IPS-11a (cell line): Measurements from ENCODE around the gene PCDHGC3.
"Not testable (repeated sequence)": the region's sequence is repeated elsewhere in the genome, so short reads cannot be mapped to it uniquely, and the experiment has no call there.

Experiments used
- H3K4me3 ChIP-seq: one replicate; pipeline ENCODE4 v1.5.1; 2013; ENCODE audit warnings: low read depth, low read length, control low read depth

PCDHGC3 gene

GRCh38 chr5:141475625-141476131, at the start of gene PCDHGC3:
PCDHGC3 (plus strand) TSS chr5:141475966; CDS start chr5:141476117, 151 bp downstream.
- peak within 1 kb of the TSS; percentile 17 for H3K4me3 ChIP-seq

DNA sequence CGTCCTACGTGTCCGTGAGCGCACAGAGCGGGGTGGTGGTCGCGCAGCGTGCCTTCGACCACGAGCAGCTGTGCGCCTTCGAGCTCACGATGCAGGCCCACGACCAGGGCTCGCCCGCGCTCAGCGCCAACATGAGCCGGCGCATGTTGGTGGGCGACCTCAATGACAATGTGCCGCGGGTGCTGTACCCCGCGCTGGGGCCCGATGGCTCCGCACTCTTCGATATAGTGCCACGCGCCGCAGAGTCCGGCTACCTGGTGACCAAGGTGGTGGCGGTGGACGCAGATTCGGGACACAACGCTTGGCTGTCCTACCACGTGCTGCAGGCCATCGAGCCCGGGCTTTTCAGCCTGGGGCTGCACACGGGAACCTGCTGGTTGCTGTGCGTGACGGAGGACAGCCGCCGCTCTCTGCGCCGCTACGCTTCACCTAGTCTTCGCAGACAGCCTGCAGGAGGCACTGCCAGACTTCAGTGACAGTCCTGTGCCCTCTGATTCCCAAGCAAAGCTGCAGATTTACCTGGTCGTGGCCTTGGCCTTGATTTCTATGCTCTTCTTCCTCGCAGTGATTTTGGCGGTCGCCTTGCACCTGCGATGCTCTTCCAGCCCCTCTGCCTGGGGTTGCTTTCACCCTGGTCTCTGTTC, 47.9 kb upstream of the PCDHGC3 start:
- no peak overlapping the region for H3K4me3 ChIP-seq

GRCh38 chr5:141430332-141431113, 45.2 kb upstream of the PCDHGC3 start, which contains the start of gene PCDHGA12:
PCDHGA12 (plus strand) TSS chr5:141430507; CDS start chr5:141430760, 253 bp downstream.
- H3K4me3 ChIP-seq, result no peak within 1 kb of the TSS

- no peak overlapping the region for H3K4me3 ChIP-seq
Measured at GRCh38 chr5:141431286-141431685, 44.5 kb upstream of the PCDHGC3 start.

DNA sequence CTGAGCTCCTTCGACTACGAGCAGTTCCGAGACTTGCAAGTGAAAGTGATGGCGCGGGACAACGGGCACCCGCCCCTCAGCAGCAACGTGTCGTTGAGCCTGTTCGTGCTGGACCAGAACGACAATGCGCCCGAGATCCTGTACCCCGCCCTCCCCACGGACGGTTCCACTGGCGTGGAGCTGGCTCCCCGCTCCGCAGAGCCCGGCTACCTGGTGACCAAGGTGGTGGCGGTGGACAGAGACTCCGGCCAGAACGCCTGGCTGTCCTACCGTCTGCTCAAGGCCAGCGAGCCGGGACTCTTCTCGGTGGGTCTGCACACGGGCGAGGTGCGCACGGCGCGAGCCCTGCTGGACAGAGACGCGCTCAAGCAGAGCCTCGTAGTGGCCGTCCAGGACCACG, 43.5 kb upstream of the PCDHGC3 start:
- H3K4me3 ChIP-seq, result not testable (repeated sequence)

DNA sequence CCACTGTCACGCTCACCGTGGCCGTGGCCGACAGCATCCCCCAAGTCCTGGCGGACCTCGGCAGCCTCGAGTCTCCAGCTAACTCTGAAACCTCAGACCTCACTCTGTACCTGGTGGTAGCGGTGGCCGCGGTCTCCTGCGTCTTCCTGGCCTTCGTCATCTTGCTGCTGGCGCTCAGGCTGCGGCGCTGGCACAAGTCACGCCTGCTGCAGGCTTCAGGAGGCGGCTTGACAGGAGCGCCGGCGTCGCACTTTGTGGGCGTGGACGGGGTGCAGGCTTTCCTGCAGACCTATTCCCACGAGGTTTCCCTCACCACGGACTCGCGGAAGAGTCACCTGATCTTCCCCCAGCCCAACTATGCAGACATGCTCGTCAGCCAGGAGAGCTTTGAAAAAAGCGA, 43.0 kb upstream of the PCDHGC3 start:
- not testable (repeated sequence) for H3K4me3 ChIP-seq

DNA sequence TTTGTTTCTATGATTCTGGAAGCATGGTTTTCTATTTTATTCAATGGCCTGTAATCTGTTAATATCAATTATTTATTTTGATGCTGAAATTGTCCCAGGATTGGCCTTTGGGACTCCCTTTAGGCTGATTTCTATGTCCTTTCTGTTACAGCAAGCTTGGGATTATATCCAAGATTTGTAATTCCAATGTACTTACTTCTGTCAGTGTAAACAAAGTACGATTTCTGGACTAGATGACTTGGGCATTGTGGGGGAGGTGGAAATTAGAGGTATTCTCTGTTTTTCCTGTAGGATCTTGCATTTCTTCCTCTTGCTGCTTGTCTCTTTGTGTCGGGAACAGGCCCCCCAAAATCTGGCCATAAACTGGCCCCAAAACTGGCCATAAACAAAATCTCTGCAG, 41.8 kb upstream of the PCDHGC3 start:
- no peak overlapping the region for H3K4me3 ChIP-seq

DNA sequence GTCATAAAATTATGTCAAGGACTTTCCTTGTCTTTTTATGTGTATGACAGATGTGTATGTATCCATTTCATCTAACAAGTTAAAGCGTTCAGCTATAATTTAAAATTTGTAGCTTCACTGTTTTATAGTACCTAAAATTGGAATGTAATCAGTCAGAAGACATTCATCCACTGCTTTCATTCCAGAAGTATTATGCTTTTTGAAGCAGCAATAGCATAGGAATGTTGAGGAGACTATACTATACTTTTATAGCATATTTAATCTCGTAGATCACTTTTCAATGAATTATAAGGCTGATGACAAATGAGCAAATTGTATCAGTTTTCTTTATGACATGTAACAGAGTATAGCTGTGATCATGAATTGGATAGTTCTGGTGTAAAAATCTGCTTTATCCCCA, 38.5 kb upstream of the PCDHGC3 start:
- no peak overlapping the region for H3K4me3 ChIP-seq

- H3K4me3 ChIP-seq, result no peak overlapping the region
Measured at GRCh38 chr5:141439411-141440141, 36.2 kb upstream of the PCDHGC3 start.

- no peak overlapping the region for H3K4me3 ChIP-seq
Measured at GRCh38 chr5:141440341-141440740, 35.4 kb upstream of the PCDHGC3 start.

- H3K4me3 ChIP-seq, result no peak overlapping the region
Measured at GRCh38 chr5:141441571-141442170, 34.1 kb upstream of the PCDHGC3 start.

GRCh38 chr5:141465351-141465750, 10.4 kb upstream of the PCDHGC3 start:
- H3K4me3 ChIP-seq, result no peak overlapping the region

GRCh38 chr5:141476132-141476911, 556 bp downstream of the PCDHGC3 start:
- peak overlapping the region; percentile 17 for H3K4me3 ChIP-seq

DNA sequence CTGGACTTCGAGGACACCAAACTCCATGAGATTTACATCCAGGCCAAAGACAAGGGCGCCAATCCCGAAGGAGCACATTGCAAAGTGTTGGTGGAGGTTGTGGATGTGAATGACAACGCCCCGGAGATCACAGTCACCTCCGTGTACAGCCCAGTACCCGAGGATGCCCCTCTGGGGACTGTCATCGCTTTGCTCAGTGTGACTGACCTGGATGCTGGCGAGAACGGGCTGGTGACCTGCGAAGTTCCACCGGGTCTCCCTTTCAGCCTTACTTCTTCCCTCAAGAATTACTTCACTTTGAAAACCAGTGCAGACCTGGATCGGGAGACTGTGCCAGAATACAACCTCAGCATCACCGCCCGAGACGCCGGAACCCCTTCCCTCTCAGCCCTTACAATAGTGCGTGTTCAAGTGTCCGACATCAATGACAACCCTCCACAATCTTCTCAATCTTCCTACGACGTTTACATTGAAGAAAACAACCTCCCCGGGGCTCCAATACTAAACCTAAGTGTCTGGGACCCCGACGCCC, 1.3 kb downstream of the PCDHGC3 start:
- H3K4me3 ChIP-seq, result no peak overlapping the region

DNA sequence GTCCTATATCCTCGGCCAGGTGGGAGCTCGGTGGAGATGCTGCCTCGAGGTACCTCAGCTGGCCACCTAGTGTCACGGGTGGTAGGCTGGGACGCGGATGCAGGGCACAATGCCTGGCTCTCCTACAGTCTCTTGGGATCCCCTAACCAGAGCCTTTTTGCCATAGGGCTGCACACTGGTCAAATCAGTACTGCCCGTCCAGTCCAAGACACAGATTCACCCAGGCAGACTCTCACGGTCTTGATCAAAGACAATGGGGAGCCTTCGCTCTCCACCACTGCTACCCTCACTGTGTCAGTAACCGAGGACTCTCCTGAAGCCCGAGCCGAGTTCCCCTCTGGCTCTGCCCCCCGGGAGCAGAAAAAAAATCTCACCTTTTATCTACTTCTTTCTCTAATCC, 2.0 kb downstream of the PCDHGC3 start:
- no peak overlapping the region for H3K4me3 ChIP-seq

- no peak overlapping the region for H3K4me3 ChIP-seq
Measured at GRCh38 chr5:141478321-141478945, 2.7 kb downstream of the PCDHGC3 start.

GRCh38 chr5:141479776-141480175, 4.0 kb downstream of the PCDHGC3 start:
- no peak overlapping the region for H3K4me3 ChIP-seq

DNA sequence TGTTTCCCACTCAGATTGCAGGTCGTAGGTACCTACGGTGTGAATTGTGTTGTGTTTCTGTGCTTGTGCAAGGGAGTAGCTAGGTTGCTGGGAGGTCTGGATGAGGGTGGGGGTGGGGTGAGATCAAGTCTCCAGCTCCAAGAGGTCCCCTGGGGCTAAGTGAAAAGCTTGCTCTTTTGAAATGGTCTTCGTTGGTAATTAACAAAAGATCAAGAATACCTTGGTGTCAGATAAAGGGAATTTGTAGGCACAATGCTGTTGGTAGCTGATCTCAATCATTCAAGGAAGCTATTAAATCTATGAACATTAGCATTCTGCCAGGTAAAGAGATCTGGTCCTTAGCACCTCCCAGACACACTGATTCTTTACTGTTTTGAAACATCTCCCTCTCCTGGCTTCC, 8.1 kb downstream of the PCDHGC3 start:
- no peak overlapping the region for H3K4me3 ChIP-seq

DNA sequence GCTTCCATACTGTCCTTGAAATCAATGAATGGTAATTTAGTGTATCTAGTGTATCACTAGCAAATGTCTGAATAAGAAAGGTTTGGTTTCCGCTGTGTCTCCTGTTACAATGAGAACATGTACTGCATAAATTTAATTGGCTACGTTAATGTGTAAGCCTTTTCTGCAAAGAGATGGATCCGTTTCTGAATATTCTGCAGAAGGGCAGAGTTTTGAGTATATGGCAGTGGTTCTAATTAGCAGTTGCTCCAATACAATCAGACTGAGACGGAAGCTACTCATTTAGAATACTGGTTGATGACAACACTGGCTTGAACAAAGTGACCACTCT, 8.5 kb downstream of the PCDHGC3 start:
- no peak overlapping the region for H3K4me3 ChIP-seq
